IPS-20b (cell line): ENCODE data around the gene SLC6A13.

Experiments
- H3K27ac ChIP-seq: one replicate; pipeline ENCODE4 v1.5.1; 2013; ENCODE audit warnings: low read length
- H3K27me3 ChIP-seq: 2 replicates; pipeline ENCODE4 v1.6.1; 2013; ENCODE audit warnings: mild to moderate bottlenecking, low read length, inconsistent platforms; ENCODE audit not compliant: insufficient read depth
- H3K36me3 ChIP-seq: 2 replicates; pipeline ENCODE4 v1.6.1; 2013; ENCODE audit warnings: low read depth, mild to moderate bottlenecking, inconsistent platforms, low read length, moderate library complexity; ENCODE audit not compliant: insufficient read depth
- H3K4me1 ChIP-seq: 2 replicates; pipeline ENCODE4 v1.6.1; 2013; ENCODE audit warnings: mild to moderate bottlenecking, control low read depth, inconsistent platforms, low read length, moderate library complexity; ENCODE audit not compliant: insufficient read depth
- H3K4me3 ChIP-seq: 2 replicates; pipeline ENCODE4 v1.5.1; 2013; ENCODE audit warnings: mild to moderate bottlenecking, low read length, inconsistent platforms
- H3K9ac ChIP-seq: 2 replicates; pipeline ENCODE4 v1.6.1; 2013; ENCODE audit warnings: low read depth, mild to moderate bottlenecking, inconsistent platforms, low read length, moderate library complexity
- H3K9me3 ChIP-seq: 2 replicates; pipeline ENCODE4 v1.6.1; 2013; ENCODE audit warnings: mild to moderate bottlenecking, low read depth, low read length, inconsistent platforms; ENCODE audit not compliant: insufficient read depth

Gene SLC6A13

GRCh38 chr12:171743-172676 lies 90.6 kb downstream of the SLC6A13 start:
- H3K4me3 ChIP-seq = no peak overlapping the region
- no peaks in the 10 kb centered on the region for H3K9me3 ChIP-seq
- no peak overlapping the region for H3K27ac ChIP-seq
- 0 out of 2 replicates have a peak, but pooled peaks cover 10% of the 10 kb centered on the region for H3K27me3 ChIP-seq
- peaks cover 12% of the 10 kb centered on the region; the same call in 1 of the 2 replicates for H3K4me1 ChIP-seq
- no peak overlapping the region for H3K9ac ChIP-seq
- no peaks in the 10 kb centered on the region for H3K36me3 ChIP-seq

- no peak overlapping the region for H3K27ac ChIP-seq
- peaks cover 12% of the 10 kb centered on the region; the same call in 1 of the 2 replicates for H3K4me1 ChIP-seq
- H3K27me3 ChIP-seq = 0 out of 2 replicates have a peak, but pooled peaks cover 10% of the 10 kb centered on the region
- no peak overlapping the region for H3K4me3 ChIP-seq
- H3K36me3 ChIP-seq = no peaks in the 10 kb centered on the region
- no peak overlapping the region for H3K9ac ChIP-seq
- H3K9me3 ChIP-seq = no peaks in the 10 kb centered on the region
These were observed 91.4 kb downstream of the SLC6A13 start for GRCh38 chr12:171276-171675.
